OCI-LY1 (cell line): ENCODE results near the gene NEK1.

ENCODE experiments used
- H2AFZ ChIP-seq: fragments of 200-600 bp; sonication (generic), shearing (Covaris generic); 2 replicates; pipeline ENCODE4 v1.6.0; 2014; ENCODE audit warnings: antibody characterized with exemption, mild to moderate bottlenecking, low read length
- H3F3A ChIP-seq: fragments of 200-600 bp; sonication (generic), shearing (Covaris generic); 2 replicates; pipeline ENCODE4 v1.6.0; 2014; ENCODE audit warnings: mild to moderate bottlenecking, antibody characterized with exemption, low read length, moderate library complexity; ENCODE audit not compliant: insufficient read depth
- H3K27ac ChIP-seq: fragments of 200-600 bp; sonication (generic); 2 replicates; pipeline ENCODE4 v1.5.1; 2014; ENCODE audit warnings: low read length, mixed run types, mild to moderate bottlenecking, low read depth; ENCODE audit not compliant: poor library complexity, severe bottlenecking
- H3K27me3 ChIP-seq: fragments of 200-600 bp; sonication (generic); 2 replicates; pipeline ENCODE4 v1.6.0; 2014; ENCODE audit warnings: antibody characterized with exemption, mild to moderate bottlenecking, low read length, moderate library complexity; ENCODE audit not compliant: insufficient read depth
- H3K36me3 ChIP-seq: fragments of 200-600 bp; sonication (generic); 2 replicates; pipeline ENCODE4 v1.6.1; 2014; ENCODE audit warnings: mild to moderate bottlenecking, antibody characterized with exemption, low read length, moderate library complexity, mixed read lengths; ENCODE audit not compliant: insufficient read depth
- H3K4me1 ChIP-seq: fragments of 200-600 bp; sonication (generic); 2 replicates; pipeline ENCODE4 v1.5.1; 2014; ENCODE audit warnings: mild to moderate bottlenecking, low read length, moderate library complexity; ENCODE audit not compliant: insufficient read depth, severe bottlenecking
- H3K4me2 ChIP-seq: fragments of 200-600 bp; sonication (generic), shearing (Covaris generic); 2 replicates; pipeline ENCODE4 v1.6.1; 2014; ENCODE audit warnings: low read length
- H3K4me3 ChIP-seq: fragments of 200-600 bp; sonication (generic); 2 replicates; pipeline ENCODE4 v1.5.1; 2014; ENCODE audit warnings: low read length, low read depth, mild to moderate bottlenecking, mixed read lengths; ENCODE audit not compliant: poor library complexity, severe bottlenecking
- H3K79me2 ChIP-seq: fragments of 200-600 bp; shearing (Covaris generic); 2 replicates; pipeline ENCODE4 v1.6.1; 2016; ENCODE audit warnings: mixed run types, low read length, mixed read lengths; ENCODE audit not compliant: insufficient read depth
- H3K9ac ChIP-seq: fragments of 200-600 bp; sonication (generic), shearing (Covaris generic); 2 replicates; pipeline ENCODE4 v1.6.1; 2014; ENCODE audit warnings: mild to moderate bottlenecking, low read length, mixed read lengths
- H3K9me2 ChIP-seq: fragments of 200-600 bp; sonication (generic), shearing (Covaris generic); 2 replicates; pipeline ENCODE4 v1.6.1; 2014; ENCODE audit warnings: low read depth, mild to moderate bottlenecking, low read length, mixed read lengths
- H3K9me3 ChIP-seq: fragments of 200-600 bp; shearing (Covaris generic); 2 replicates; pipeline ENCODE4 v1.6.1; 2014; ENCODE audit warnings: low read length, mixed read lengths
- H4K20me1 ChIP-seq: fragments of 200-600 bp; sonication (generic), shearing (Covaris generic); 2 replicates; pipeline ENCODE4 v1.6.0; 2016; ENCODE audit warnings: mild to moderate bottlenecking, low read length; ENCODE audit not compliant: insufficient read depth
- EZH2 ChIP-seq: fragments of 200-600 bp; sonication (generic), shearing (Covaris generic); IDR thresholded peaks from 2 replicates; pipeline ENCODE4 v1.8.0; 2017; ENCODE audit warnings: borderline replicate concordance, mixed run types, mild to moderate bottlenecking, antibody characterized with exemption, low read length, moderate library complexity, mixed read lengths
- TF ChIP-seq, protein P1 (sequence below): fragments of 200-600 bp; sonication (generic), shearing (Covaris generic); IDR thresholded peaks from 2 replicates; pipeline ENCODE4 v1.5.1; 2017; ENCODE audit warnings: mild to moderate bottlenecking, antibody characterized with exemption, low read length, moderate library complexity, mixed read lengths

NEK1 gene

DNA sequence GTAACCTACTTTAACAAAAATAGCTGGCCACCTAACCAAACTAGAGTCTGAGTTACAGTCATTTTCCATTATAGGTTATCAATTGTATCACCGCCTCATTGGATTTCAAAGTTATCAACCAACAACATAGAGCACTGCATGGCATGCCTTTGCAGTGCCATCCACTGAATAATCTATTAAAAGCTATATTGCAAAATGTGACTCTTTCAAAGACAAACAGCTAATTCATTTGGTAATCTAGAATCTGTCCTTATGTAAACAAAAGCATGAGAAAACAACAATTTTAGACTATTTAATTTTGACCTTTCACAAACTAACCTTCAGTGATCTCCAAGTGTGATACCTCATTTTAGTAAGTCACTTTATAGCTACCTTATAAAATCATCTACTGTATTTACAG is 197.5 kb downstream of the NEK1 start:
- no peak overlapping the region for H3K4me2 ChIP-seq
- H3K4me3 ChIP-seq, result no peak overlapping the region
- no peaks in the 10 kb centered on the region for H3K27me3 ChIP-seq
- no peak overlapping the region for H3K9ac ChIP-seq
- no peaks in the 10 kb centered on the region for H3K9me2 ChIP-seq
- no peak overlapping the region for H2AFZ ChIP-seq
- TF ChIP-seq EZH2, result no peak
- TF ChIP-seq, protein P1, sequence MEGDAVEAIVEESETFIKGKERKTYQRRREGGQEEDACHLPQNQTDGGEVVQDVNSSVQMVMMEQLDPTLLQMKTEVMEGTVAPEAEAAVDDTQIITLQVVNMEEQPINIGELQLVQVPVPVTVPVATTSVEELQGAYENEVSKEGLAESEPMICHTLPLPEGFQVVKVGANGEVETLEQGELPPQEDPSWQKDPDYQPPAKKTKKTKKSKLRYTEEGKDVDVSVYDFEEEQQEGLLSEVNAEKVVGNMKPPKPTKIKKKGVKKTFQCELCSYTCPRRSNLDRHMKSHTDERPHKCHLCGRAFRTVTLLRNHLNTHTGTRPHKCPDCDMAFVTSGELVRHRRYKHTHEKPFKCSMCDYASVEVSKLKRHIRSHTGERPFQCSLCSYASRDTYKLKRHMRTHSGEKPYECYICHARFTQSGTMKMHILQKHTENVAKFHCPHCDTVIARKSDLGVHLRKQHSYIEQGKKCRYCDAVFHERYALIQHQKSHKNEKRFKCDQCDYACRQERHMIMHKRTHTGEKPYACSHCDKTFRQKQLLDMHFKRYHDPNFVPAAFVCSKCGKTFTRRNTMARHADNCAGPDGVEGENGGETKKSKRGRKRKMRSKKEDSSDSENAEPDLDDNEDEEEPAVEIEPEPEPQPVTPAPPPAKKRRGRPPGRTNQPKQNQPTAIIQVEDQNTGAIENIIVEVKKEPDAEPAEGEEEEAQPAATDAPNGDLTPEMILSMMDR, result no peak
- H3F3A ChIP-seq, result no peaks in the 10 kb centered on the region
- H3K4me1 ChIP-seq, result no peaks in the 10 kb centered on the region
- H3K9me3 ChIP-seq, result no peaks in the 10 kb centered on the region
- no peak overlapping the region for H3K27ac ChIP-seq
- no peaks in the 10 kb centered on the region for H3K79me2 ChIP-seq
- H3K36me3 ChIP-seq, result no peaks in the 10 kb centered on the region
- no peaks in the 10 kb centered on the region for H4K20me1 ChIP-seq

DNA sequence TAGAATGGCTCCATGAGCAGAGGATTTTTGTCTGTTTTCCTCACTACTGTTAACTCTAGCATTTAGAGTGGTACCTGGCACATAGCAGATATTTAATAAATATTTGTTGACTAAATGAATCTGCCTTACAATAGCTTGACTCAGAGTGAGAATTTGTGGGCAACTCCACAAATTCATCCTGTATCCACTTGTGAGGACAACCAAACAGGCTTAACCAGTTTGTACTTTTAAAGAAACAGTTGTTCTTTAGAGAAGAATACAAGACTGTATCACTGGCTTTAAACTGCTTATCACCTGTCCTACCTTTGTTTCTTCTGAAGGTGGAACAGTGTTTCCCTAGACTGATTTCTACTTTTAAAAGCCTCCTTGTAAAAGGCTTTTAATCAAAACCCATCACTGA is 200.3 kb downstream of the NEK1 start:
- Histone ChIP-seq H3K4me3 (no peak overlapping the region), H3K4me2 (no peak overlapping the region)
- TF ChIP-seq, protein P1, result no peak
- no peak for TF ChIP-seq EZH2

DNA sequence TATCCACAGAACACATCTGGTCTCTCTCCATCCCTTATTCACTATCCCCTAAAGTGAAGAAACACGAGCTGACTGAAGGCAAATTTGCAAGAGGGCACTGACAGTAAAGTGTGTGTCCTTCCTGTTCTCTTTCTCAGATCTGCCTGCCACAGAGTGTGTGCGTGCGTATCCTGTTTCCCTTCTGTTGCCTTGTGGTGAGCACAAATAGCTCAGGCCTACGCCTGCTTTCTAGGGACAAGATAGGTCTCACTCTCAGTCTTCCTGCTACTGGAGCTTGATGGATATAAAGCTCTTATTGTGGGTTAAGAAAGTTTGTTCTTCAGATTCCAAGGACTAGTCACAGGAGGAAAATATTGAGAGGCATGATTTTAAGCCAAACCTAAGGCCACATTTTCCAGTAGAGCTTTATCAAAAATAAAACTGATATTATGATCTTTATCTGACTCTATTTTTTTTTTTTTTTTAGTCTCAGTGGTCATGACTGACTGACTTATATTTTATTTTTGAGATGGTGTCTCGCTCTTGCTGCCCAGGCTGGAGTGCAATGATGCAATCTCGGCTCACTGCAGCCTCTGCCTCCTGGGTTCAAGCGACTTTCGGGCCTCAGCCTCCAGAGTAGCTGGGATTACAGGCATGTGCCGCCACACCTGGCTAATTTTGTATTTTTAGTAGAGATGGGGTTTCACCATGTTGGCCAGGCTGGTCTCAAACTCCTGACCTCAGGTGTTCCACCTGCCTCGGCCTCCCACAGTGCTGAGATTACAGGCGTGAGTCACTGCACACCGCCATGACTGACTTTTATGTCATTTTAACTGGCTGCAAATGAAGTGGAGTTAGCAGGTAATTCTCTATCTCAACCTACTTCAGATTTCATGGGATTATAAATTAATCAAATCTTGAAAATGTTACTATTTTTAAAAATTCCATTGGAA is 201.3 kb downstream of the NEK1 start:
- Histone ChIP-seq H3K27ac (no peak overlapping the region), H3F3A (no peaks in the 10 kb centered on the region), H3K79me2 (no peaks in the 10 kb centered on the region), H3K4me2 (no peak overlapping the region), H3K36me3 (no peaks in the 10 kb centered on the region), H2AFZ (no peak overlapping the region), H3K27me3 (no peaks in the 10 kb centered on the region), H3K9me3 (no peaks in the 10 kb centered on the region), H3K4me1 (no peaks in the 10 kb centered on the region), H4K20me1 (no peaks in the 10 kb centered on the region), H3K9me2 (no peaks in the 10 kb centered on the region), H3K4me3 (no peak overlapping the region), H3K9ac (no peak overlapping the region)
- TF ChIP-seq, protein P1, result no peak
- TF ChIP-seq EZH2, result no peak

More for the DNA sequence above, 200.3 kb downstream of the NEK1 start:
- Histone ChIP-seq H4K20me1 (no peaks in the 10 kb centered on the region), H3K9me2 (no peaks in the 10 kb centered on the region), H3K36me3 (no peaks in the 10 kb centered on the region), H3K9ac (no peak overlapping the region), H3K4me1 (no peaks in the 10 kb centered on the region), H2AFZ (no peak overlapping the region), H3K27me3 (no peaks in the 10 kb centered on the region), H3K27ac (no peak overlapping the region), H3F3A (no peaks in the 10 kb centered on the region), H3K79me2 (no peaks in the 10 kb centered on the region), H3K9me3 (no peaks in the 10 kb centered on the region)
